Measurements from ENCODE around the gene MMP21.

- TF ChIP-seq CTCF (IDR thresholded peaks at IDR 0.05; ENCODE audit: poor library complexity), result no peak
- TF ChIP-seq EZH2 (IDR thresholded peaks at IDR 0.05; ENCODE audit: borderline replicate concordance), result no peak
- no peak for TF ChIP-seq EZH2phosphoT487 (IDR thresholded peaks at IDR 0.05; ENCODE audit: low read depth, severe bottlenecking, unreplicated experiment)
Observed at GRCh38 chr10:125783957-125784356, 8.3 kb upstream of the MMP21 start.

Measured in hepatocyte (in vitro differentiated cells).